GM12878 (cell line): ENCODE measurements around the gene IDH3A. TPM values are rescaled to one million over a fixed set of nuclear protein-coding genes. Genes with fewer than 3 reads are reported as not detected.

Source experiments
- BHLHE40 ChIP-seq, 2 experiments: fragments of 450-650 bp in 1 of 2; IDR thresholded peaks; 2 replicates each; pipeline ENCODE4 v1.6.1; 2011 to 2017; ENCODE audit warnings: low read depth in 2 of 2, borderline replicate concordance in 1 of 2, improper control_type of control experiment in 1 of 2, low read length in 1 of 2, mild to moderate bottlenecking in 1 of 2
- EED ChIP-seq: sonication (generic); IDR thresholded peaks from 2 replicates; pipeline ENCODE4 v1.6.1; 2016; ENCODE audit warnings: antibody characterized with exemption, low read depth
- ELK1 ChIP-seq: IDR thresholded peaks from 2 replicates; pipeline ENCODE4 v1.6.1; 2012; ENCODE audit warnings: low read depth, low read length, improper control_type of control experiment
- HDAC2 ChIP-seq: fragments of 200-600 bp; sonication (generic); IDR thresholded peaks from 2 replicates; pipeline ENCODE4 v1.6.1; 2017
- IKZF2 ChIP-seq, 2 experiments: fragments of 450-650 bp; IDR thresholded peaks; 2 replicates each; pipeline ENCODE4 v1.6.1; 2017; ENCODE audit warnings: mild to moderate bottlenecking in 2 of 2, moderate library complexity in 2 of 2
- MAX ChIP-seq: IDR thresholded peaks from 2 replicates; pipeline ENCODE4 v1.6.1; 2012; ENCODE audit warnings: low read depth, low read length, improper control_type of control experiment
- USF1 ChIP-seq: IDR thresholded peaks from 2 replicates; pipeline ENCODE4 v1.6.1; 2011; ENCODE audit warnings: borderline replicate concordance, low read depth, mild to moderate bottlenecking, moderate library complexity, mixed read lengths, low read length; ENCODE audit not compliant: insufficient read depth; ENCODE audit errors: extremely low read length
- ZNF207 ChIP-seq: fragments of 450-650 bp; IDR thresholded peaks from 2 replicates; pipeline ENCODE4 v1.6.1; 2014; ENCODE audit warnings: antibody characterized with exemption, mild to moderate bottlenecking, borderline replicate concordance
- polyA plus RNA-seq, 11 experiments: library from polyadenylated mRNA; depleted of rRNA in 4 of 11; unstranded in 6 of 11; stranded (reverse) in 5 of 11; fragments of >200 nt; fragmentation: Nextera tagmentation in 4 of 11; fragmentation: Illumina TruSeq in 1 of 11; extraction: Ambion mirVana in 4 of 11; extraction: Trizol in 1 of 11; gene quantifications; 1 replicate in 1 of 11; 2 replicates in 10 of 11; pipeline versions ENCODE4 v1.2.1 to v1.2.3, GENCODE V29; 2011 to 2016; ENCODE audit warnings: inconsistent platforms in 2 of 11, missing spikeins in 2 of 11, low read depth in 1 of 11
- total RNA-seq, 4 experiments: library from RNA; depleted of rRNA in 3 of 4; stranded (reverse); fragments of >200 nt in 3 of 4; fragmentation: Illumina TruSeq in 1 of 4; extraction: Trizol in 1 of 4; gene quantifications; 2 replicates each; pipeline versions ENCODE4 v1.2.1 to v1.2.3, GENCODE V29; 2013 to 2021
- TF ChIP-seq, protein P1 (sequence below): fragments of 450-650 bp; formaldehyde crosslinking; IDR thresholded peaks from 2 replicates; pipeline ENCODE4 v1.4.0; 2020; ENCODE audit warnings: mild to moderate bottlenecking, moderate library complexity
- TF ChIP-seq, protein P2 (sequence below): fragments of 450-650 bp; IDR thresholded peaks from 2 replicates; pipeline ENCODE4 v1.6.1; 2018; ENCODE audit warnings: borderline replicate concordance, mild to moderate bottlenecking; ENCODE audit not compliant: partially characterized antibody

The IDH3A gene
- total and polyA plus RNA-seq, 10 of the 15 experiments (the other 5 are each of a cell fraction or from before 2014, with no cell fraction given) = 83.9 to 254 (median 195) TPM

DNA sequence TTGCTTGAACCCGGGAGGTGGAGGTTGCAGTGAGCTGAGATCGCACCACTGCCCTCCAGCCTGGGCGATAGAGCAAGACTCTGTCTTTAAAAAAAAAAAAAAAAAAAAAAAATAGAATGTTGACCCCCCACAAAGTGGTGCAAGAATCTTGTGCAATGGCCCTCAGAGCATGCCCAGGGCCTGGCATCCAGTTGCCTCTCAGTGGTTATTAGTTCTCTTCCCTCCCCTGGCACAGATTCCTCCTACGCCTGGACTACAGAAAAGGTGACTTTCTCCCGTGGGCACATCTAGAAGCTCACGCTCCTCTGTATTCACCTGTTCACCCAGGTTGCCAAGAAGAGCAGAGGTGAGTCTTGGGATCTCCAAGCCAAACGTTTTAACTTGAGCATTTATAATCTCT lies 48.5 kb downstream of the IDH3A start (continued):
- TF ChIP-seq, protein P1, sequence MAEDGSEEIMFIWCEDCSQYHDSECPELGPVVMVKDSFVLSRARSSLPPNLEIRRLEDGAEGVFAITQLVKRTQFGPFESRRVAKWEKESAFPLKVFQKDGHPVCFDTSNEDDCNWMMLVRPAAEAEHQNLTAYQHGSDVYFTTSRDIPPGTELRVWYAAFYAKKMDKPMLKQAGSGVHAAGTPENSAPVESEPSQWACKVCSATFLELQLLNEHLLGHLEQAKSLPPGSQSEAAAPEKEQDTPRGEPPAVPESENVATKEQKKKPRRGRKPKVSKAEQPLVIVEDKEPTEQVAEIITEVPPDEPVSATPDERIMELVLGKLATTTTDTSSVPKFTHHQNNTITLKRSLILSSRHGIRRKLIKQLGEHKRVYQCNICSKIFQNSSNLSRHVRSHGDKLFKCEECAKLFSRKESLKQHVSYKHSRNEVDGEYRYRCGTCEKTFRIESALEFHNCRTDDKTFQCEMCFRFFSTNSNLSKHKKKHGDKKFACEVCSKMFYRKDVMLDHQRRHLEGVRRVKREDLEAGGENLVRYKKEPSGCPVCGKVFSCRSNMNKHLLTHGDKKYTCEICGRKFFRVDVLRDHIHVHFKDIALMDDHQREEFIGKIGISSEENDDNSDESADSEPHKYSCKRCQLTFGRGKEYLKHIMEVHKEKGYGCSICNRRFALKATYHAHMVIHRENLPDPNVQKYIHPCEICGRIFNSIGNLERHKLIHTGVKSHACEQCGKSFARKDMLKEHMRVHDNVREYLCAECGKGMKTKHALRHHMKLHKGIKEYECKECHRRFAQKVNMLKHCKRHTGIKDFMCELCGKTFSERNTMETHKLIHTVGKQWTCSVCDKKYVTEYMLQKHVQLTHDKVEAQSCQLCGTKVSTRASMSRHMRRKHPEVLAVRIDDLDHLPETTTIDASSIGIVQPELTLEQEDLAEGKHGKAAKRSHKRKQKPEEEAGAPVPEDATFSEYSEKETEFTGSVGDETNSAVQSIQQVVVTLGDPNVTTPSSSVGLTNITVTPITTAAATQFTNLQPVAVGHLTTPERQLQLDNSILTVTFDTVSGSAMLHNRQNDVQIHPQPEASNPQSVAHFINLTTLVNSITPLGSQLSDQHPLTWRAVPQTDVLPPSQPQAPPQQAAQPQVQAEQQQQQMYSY (CRISPR knock-in tag) = no peak
- TF ChIP-seq ZNF207 = no peak
- no peak for TF ChIP-seq IKZF2 (IDR thresholded peaks at IDR 0.05)
- TF ChIP-seq ELK1 = no peak
- TF ChIP-seq BHLHE40 (IDR thresholded peaks at IDR 0.05; ENCODE audit: borderline replicate concordance in 1 of 2, low read depth in 2 of 2, low read length in 1 of 2) = no peak
- TF ChIP-seq, protein P2, sequence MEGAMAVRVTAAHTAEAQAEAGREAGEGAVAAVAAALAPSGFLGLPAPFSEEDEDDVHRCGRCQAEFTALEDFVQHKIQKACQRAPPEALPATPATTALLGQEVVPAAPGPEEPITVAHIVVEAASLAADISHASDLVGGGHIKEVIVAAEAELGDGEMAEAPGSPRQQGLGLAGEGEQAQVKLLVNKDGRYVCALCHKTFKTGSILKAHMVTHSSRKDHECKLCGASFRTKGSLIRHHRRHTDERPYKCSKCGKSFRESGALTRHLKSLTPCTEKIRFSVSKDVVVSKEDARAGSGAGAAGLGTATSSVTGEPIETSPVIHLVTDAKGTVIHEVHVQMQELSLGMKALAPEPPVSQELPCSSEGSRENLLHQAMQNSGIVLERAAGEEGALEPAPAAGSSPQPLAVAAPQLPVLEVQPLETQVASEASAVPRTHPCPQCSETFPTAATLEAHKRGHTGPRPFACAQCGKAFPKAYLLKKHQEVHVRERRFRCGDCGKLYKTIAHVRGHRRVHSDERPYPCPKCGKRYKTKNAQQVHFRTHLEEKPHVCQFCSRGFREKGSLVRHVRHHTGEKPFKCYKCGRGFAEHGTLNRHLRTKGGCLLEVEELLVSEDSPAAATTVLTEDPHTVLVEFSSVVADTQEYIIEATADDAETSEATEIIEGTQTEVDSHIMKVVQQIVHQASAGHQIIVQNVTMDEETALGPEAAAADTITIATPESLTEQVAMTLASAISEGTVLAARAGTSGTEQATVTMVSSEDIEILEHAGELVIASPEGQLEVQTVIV = no peak
- TF ChIP-seq USF1 = no peak
- TF ChIP-seq EED = no peak
- no peak for TF ChIP-seq HDAC2
- TF ChIP-seq MAX = no peak
